OCI-LY3 (cell line): ENCODE results near the gene C3orf38.

ENCODE experiments used
- CTCF ChIP-seq: fragments of 200-600, 300-600 bp; sonication (generic); IDR thresholded peaks from 2 replicates; pipeline ENCODE4 v1.5.1; 2014; ENCODE audit warnings: antibody characterized with exemption, low read length, low read depth
- EZH2phosphoT487 ChIP-seq: fragments of 200-600 bp; shearing (Covaris generic); IDR thresholded peaks from 2 replicates; pipeline ENCODE4 v1.6.1; 2018; ENCODE audit warnings: antibody characterized with exemption, mixed run types, low read depth

GRCh38 chr3:88188436-88188835 lies 38.7 kb downstream of the C3orf38 start:
- TF ChIP-seq CTCF (no peak), EZH2phosphoT487 (no peak)
